GM18505 (cell line): ENCODE results near the gene RGS16.

Experiments used
- ATAC-seq: cut with Tn5 transposase; IDR thresholded peaks from one replicate; pipeline ENCODE4 v1.9.1; 2021; ENCODE audit not compliant: unreplicated experiment
- POLR2A ChIP-seq: IDR thresholded peaks from 4 replicates; pipeline ENCODE4 v1.6.1; 2011; ENCODE audit warnings: borderline replicate concordance; ENCODE audit not compliant: insufficient read depth, insufficient read length; ENCODE audit errors: extremely low read depth

RGS16 gene

DNA sequence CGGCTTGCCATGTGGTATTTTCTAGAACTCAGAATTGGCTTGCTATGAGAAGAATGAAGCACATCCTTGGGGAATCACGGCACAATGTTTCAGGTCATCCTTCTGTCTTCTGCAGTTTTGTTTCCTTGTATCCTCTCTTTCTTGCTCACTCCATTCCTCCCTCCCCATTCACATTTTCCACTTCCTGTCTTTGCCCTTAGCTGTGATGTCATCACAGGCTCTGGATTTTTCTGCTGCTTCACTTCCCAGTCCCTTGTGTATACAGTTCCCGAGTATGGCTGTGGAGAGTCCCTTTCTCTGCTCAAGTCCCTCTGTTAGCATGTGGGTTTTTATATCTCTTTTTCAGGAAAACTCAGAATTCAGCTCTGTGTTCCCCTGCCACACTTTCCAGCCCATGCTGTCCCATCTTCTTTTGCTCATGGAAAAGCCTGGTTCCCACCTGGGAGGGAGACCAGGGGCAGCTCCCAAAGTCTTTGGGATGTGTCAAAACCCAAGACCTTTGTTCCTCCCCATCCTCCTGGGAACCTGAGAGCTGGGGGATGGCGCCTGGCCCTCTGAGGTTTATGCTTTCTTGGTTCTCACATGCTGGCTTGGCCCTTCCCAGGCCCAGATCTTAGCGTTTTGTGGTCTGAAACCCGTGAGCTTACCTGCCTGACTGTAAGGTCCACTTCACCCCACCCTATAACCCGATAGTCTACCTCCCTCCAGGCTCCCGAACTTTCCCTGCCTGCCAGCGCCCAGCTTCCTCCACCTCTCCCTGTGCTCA is 4.8 kb upstream of the RGS16 start:
- no peak for TF ChIP-seq POLR2A
- no peak for ATAC-seq

GRCh38 chr1:182608236-182608635 is 4.0 kb upstream of the RGS16 start:
- TF ChIP-seq POLR2A, result no peak

DNA sequence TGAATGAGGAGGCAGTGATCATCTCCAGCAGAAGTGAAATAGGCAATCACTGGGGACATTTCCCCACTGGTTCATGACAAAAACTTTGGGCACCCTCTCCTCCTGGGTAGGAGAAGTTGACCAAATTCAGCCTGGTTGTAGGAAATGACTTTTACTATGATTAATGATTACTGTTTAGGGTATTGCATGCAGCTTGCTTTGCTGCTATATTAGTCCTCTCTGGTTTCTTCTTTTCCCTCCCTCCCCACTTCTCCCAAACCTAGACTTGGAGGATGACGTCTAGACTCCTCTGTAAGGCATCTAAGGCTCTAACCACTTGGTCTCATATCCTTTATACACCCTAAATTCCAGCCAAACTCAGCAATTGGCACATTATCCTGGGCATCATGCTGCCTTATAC is 3.4 kb upstream of the RGS16 start:
- no peak for ATAC-seq
- no peak for TF ChIP-seq POLR2A

More at GRCh38 chr1:182608236-182608635, 4.0 kb upstream of the RGS16 start:
- no peak for ATAC-seq

DNA sequence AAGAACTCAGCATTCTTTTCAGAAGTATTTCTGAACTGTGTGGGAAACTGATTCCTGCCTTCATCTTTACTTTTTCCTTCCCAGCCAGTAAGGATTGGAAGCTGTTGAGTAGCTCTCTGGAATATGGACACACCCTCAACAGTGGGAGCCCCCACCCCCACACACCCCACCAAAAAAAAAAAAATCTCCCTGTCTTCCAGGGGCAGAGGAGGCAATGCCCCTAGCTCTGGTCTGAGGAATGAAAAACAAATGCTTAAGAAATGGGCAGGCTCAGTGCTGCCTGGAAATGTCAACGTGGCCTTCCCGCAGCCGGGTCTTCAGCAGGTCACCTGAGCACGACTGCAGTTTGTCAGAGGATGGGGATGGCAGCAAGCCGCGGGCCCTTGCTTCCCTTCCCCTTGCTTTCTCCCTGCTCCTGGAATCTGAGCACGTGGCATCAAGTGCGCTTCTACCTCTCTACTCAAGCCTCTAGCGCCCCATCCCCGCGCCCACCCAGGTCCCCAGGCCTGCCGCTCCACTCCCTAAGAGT is 479 bp downstream of the RGS16 start:
- no peak for TF ChIP-seq POLR2A
- ATAC-seq, result peak; percentile 1

GRCh38 chr1:182602935-182603645 is 1.1 kb downstream of the RGS16 start:
- TF ChIP-seq POLR2A, result no peak
- ATAC-seq, result no peak

- TF ChIP-seq POLR2A, result no peak
- ATAC-seq, result no peak
Measured at GRCh38 chr1:182601913-182602312, 2.3 kb downstream of the RGS16 start.

DNA sequence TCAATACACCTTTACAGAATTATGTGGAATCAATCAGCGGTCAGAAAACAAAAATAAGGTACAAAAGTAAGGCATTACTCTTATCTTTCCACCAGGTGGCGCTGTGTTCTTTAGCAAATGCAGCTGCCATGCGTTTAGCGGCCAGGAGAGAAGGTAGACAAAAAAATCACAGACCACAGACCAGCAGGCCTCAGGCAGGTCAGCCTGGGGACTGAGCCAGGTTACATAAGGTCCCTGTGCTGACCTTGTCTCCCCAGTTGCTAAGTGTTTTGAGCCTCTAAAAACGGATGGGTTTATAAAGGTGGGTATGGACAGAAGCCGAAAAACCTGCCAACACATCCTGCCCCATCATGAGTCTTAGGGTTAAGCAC is 2.8 kb downstream of the RGS16 start:
- no peak for ATAC-seq
- no peak for TF ChIP-seq POLR2A

- no peak for TF ChIP-seq POLR2A
- ATAC-seq, result no peak
Measured at GRCh38 chr1:182600745-182601415, 3.3 kb downstream of the RGS16 start.

DNA sequence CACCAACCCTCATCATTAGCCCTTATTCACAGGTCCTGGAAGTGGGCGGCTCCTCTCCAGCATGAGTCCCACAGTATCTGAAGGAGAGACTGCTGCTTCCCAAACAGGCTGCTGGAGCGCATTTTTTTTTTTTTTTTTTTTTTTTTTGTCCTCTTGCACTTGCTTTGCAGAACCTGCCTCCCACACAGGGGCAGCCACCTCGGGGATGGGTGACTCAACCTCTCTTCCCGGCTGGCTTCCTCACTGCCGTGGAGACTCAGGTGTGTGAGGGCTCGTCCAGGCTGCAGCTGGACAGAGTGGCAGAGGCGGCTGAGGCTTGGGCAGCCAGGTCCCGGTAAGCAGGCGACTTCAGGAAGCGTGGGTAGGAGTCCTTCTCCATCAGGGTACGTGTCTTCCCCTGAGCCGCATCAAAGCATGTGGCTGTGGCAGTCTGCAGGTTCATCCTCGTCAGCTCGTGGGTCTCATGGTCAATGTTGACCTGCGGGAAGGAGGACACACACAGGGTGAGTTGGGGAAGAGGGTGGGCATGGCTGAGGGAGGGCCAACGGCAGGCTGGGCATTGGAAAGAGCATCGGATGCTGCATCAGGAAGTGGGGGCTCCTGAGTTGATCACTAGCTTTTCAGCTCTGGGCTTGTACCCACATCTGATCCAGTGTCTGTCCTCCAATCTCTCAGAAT is 4.0 kb downstream of the RGS16 start:
- no peak for TF ChIP-seq POLR2A
- no peak for ATAC-seq

DNA sequence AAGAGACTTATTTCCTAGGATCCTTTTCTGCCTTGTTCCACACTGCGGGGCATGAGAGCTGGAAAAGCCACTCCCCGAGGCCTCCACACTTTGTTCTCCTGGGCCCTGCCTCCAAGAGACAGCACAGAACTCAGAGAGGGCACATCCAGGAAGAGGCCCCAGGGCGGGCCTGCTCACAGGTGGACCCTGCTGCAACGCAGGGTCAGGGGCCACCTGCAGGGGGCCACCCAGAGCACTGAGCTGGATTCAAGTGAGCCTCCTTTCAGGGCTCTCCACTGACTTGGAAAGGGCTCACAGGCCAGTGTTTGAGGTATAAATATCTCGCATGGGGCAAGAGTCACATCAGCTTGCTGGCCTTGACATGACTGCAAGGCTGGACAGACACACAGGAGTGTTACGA is 4.8 kb downstream of the RGS16 start:
- no peak for TF ChIP-seq POLR2A
- ATAC-seq, result no peak

GRCh38 chr1:182598296-182598695 is 5.9 kb downstream of the RGS16 start:
- peak; percentile 31 for TF ChIP-seq POLR2A
- ATAC-seq, result no peak

DNA sequence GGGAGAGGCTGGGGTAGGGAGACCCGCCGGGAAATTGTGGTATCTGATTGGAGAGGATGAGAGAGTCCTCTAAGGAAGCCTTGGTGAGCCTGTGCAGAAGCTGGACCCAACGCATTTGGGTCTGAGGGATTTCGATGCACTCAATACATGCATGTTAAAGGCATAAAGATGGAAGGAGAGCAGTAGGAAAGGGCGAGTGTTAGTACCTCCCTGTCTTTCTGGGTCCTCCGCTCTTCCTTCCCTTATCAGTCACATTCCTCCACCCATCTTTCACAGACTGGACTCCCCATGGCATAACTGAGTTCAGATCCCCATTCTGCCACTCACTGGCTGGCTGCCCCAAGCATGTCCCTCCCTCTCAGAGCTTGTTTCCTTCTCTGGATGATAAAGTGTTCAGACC is 7.3 kb downstream of the RGS16 start:
- no peak for TF ChIP-seq POLR2A
- ATAC-seq, result no peak

DNA sequence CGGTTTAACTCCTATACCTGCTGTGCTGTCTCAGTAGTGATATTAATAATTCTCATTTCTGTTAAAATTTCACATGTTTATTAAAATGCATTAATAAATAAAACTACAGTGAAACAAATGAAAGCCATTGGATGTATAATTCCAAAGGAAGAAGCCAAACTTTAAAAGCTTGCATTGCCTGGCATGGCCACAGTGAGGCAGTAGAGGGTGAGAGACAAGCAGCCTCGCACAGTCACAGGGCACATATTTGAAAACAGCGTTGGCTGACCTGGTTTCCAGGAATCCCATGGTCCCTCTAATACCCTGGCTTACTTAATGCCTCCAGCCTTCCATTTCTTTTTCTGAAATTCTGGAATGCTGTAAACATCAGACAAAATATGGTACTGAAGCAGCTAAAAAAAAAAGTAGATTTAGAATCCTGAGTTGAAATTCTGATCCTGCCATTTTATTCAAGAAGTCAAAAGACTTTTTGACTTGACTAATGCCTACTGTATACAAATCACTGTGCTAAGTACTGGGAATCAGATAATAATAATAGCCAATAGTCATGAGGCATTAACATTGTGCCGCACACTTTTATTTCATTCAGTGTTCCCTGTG is 8.4 kb downstream of the RGS16 start:
- no peak for TF ChIP-seq POLR2A
- no peak for ATAC-seq
